T-helper 2 cell (primary cell): ENCODE results near the gene GLOD4.

Experiments used
- DNase-seq, 5 experiments: peaks; one replicate each; pipeline versions ENCODE4 v3.0.0 to v3.0.0-alpha.2; 2012 to 2022

The GLOD4 gene

DNA sequence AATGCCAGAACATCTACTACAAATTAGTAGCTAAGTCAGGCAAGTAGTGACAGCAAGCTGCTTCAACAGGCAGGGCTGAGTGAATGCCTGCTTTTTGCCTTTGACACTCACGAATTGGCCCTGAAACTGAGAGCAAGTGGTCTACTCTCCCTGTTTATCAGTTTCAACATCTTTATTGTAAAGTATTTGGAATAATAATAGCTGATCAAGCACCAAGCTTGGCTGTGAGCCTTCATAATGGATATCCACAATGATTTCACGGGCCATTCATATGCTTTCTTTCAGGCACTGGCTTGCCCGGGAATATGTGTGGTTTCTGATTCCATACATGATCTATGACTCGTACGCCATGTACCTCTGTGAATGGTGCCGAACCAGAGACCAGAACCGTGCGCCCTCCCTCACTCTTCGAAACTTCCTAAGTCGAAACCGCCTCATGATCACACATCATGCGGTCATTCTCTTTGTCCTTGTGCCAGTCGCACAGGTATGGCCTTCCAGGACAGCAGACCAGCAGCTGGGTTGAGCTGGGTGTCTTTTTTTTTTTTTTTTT is 44.4 kb downstream of the GLOD4 start:
- no peak for DNase-seq

DNA sequence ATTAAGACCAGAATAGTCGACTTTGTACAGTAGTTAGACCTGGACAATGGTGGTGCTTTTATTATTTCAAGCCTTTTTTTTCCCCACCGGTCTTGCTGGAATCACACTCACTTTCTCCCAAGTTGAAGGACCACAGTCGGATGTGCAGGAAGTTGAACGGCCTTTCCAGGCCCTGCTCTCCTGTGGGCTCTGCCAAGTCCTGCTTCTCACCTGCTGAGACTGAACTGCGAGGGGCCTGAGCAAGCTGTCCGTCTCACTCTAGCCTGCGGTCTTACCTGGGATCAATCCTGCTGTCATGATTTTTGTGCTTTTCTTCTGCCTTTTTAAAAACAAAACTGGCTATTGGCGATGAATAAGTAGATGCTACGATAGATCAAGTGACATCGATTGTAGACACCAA is 48.3 kb downstream of the GLOD4 start:
- no peak for DNase-seq

DNA sequence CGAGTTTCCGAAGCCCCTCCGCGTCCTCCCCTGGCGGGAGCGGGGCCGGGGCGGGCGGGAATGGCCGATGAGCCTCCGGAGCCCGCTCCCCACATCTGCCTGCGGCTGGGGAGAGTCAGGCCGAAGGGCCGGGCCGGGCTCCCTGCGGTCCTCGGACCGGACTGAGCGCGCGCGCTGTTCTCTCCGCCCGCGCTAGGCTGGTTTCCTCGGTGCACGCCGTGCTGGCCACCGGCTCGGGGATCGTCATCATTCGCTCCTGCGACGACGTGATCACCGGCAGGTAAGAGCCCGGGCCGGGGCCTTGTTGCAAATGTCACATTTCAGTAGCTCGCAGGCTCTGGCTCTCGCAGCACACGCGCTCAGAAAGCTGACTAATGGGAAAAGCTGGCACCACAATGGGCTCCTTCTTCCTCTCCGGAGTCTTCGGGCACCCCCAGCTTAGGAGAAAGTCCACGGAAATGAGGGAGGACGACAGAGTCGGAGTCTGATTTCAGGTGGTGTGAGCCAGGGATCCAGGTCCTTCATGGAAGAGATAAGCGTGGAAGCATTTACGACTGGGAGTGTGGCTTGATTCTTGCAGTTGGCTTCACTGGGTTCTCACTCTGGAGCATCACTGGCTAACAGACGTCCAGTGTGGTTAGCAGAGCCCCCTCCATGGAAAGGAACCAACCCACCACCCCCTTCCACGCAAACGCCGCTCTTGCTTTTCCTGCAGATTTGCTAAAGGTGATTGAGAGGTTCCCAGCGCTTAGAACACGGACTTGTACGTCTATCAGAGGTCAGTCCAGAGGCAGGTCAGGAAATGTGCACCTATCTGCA is 49.0 kb downstream of the GLOD4 start:
- peak in 1 of 5 experiments; percentile 57 for DNase-seq

DNA sequence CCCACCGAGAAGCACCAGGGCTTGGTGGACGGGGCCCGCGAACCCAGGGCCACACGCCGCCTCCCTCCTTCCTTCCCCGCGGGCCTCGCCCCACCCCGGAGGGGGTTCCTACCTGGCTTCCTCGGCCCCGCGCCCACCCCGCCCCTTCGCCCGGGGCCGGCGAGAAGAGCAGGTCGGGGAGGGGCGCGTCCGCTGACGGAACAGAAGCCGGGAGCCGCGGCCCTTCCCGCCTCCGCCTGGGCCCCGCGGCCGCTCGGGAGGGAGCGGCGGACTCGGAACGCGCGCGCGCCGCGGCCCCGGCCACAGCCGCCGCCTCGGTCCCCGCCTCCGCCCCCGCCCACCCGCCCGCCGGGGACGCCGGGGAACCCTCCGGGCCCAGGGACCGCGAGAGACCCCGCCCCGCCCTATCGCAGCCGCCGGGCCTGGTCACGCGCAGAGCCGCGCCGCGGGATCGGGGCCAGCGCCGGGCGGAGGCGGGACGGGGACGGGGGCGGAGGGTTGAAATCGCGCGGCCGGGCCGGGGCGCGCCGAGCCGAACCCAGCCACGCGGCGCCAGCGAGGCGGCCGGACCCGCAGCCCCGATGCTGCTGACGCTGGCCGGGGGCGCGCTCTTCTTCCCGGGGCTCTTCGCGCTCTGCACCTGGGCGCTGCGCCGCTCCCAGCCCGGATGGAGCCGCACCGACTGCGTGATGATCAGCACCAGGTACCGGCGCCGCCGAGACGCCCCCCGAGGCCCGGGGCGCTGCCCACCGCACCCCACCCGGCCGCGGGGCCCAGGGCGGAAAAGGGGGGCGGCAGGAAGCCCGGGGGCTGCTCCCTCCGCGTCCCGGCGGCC is 49.8 kb downstream of the GLOD4 start, which contains the start of gene TLCD3A:
TSS of gene TLCD3A (plus strand) at position 530 of the 835 bp plus-strand sequence. CDS start at position 582, 52 bp downstream.
- peak; percentile 13 to 61 (median 34) for DNase-seq

DNA sequence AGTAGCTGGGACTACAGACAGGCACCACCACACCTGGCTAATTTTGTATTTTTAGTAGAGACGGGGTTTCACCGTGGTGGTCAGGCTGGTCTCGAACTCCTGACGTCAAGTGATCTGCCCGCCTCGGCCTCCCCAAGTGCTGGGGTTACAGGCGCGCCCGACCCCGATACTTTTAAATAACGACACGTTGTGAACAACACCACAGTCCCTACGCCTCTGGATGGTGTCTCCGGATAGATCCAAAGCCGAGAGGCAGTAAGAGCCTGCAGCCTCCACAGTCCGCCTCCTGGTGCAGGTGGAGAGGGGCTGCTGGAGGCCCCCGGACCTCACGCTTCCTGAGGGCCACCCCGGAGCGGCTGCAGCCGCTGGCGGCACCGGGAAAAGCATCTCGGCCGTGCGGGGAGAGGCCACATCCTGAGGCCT is 50.4 kb downstream of the GLOD4 start:
- DNase-seq: no peak

DNA sequence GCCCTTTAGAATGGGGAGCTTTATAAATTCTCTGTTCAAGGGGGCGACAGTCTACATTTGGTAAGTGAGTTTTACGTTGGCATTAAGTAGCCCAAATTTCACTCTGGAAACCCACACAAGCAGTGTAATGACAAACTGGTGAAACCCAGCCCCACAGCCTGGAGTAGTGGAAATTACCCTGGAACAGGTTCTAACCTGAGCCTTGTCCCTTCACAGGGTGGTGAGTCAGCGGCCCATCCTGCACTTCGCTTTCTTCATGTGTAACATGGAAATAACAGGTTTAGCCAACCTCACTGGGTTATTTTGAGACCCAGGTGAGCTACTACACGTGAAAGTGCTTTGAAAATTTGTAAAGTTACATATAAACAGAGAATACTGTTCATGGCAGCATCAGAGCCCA is 53.2 kb downstream of the GLOD4 start:
- DNase-seq: no peak

DNA sequence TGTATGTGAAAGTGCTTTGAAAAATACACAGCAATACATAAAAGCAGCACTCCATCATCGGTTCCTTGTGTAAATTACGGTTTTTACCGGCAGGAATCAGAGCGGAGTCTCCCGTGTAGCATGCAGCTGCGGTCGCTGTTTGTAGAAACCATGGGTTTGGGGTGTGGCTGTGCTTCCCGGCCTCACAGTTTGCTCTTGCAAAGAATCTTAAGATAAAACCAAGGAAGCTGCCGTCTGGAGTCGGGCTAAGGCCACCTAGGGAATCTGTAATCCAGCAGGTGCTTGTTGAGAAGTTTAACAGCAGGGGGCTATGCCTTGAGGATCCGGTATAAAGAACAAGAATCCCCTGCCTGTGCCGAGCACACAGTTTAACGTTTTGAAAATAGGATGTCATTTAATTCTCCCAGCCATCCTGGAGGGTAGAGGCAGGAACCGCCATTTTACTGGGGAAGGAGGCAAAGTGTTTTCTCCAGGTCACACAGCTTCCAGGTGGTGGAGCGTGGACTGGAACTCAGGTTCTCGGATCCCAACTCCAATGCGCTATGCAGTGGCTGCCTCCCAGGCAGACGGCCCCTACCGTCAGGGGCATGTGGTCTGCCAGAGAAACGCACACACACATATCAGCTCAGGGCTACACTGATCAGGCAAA is 55.7 kb downstream of the GLOD4 start:
- no peak for DNase-seq

DNA sequence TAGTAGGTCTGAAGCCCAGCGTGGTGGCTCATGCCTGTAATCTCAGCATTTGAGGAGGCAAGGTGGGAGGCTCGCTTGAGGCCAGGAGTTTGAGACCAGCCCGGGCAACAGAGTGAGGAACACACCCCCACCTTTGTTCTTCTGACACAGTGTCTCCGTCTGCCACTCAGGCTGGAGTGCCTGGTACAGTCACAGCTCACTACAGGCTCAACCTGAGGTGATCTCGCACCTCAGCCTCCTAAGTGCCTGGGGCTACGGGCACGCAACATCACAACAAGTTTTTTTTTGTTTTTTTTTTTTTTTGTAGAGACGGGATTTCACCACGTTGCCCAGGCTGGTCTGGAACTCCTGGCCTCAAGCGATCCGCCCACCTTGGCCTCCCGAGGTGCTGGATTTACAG is 56.3 kb downstream of the GLOD4 start:
- DNase-seq: no peak

DNA sequence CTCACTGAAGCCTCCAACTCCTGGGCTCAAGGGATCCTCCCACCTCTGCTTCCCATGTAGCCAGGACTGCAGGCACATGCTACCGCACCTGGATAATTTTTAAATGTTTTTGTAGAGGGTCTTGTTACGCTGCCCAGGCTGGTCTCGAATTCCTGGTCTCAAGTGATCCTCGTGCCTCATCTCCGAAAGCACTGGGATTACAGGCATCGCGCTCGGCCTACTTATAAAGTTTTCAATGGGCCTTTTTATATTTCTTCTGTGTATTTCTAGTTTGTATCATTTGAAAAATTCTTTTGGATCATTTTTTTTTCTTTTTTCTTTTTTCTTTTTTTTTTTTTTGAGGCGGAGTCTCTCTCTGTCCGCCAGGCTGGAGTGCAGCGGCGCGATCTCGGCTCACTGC is 57.0 kb downstream of the GLOD4 start:
- no peak for DNase-seq

DNA sequence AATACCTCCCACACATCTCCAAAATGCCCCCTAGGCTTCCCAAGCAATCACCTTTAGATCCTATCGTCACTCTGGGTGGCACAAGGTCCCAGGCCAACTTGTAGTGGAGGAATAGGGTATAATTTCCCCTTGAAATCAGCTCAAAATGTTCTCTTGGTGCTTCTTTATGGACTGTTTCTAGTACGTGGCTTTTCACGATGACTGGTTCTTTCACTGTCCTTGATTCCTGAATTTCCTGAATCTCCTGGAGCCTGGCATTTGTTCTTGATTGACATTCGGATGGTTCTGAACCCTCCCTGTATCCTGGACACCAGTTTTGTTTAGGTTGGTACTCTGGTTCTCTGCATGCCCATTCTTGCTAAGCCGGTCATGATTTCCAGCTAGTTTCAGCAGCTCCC is 60.5 kb downstream of the GLOD4 start:
- DNase-seq: no peak

DNA sequence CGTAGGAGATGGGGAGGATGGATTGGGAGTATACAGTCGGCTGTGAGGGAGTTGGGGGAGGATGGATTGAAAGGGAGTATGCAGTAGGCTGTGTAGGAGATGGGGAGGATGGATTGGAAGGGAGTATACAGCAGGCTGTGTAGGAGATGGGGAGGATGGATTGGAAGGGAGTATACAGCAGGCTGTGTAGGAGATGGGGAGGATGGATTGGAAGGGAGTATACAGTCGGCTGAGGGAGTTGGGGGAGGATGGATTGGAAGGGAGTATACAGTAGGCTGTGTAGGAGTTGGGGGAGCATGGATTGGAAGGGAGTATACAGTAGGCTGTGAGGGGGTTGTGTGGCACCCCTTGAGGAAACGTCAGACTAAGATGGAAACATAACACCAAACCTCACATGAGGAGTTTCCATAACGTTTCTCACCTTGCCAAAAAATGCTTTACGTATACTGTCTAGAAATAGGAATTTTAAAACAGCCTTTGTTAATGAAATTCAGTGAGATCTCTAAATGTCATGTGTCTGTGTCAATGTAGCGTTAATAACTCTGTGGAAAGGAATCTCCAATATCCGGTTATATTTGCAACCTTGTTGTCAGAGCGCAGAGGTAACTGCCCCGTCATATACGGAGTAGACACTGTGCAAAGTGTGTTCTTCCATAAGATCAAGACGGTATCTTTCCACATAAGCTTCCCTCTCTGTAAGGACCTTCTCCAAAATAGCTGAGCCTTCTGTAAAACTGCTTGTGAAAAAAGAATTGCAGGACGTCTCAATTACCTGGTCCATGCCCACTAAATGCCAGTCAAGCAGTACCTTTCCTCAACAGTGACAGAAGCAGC is 61.2 kb downstream of the GLOD4 start:
- DNase-seq: no peak

DNA sequence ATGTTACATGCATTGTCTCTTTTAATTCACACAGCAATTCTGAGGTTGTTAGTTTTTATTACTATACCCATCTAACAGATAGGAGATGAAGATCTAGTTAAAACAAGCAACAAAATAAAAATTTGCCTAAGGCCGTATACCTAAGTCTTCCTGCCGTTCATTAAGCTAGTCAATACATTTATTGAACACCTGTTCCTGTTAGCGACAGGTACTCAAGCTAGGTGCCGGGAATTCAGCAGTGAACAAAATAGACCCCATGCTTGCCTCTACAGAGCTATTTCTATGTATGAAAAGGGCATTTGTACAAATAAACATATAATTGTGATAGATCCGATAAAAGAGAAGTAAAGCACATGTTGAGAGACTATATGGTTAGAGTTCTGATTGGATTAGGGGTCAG is 64.0 kb downstream of the GLOD4 start:
- no peak for DNase-seq
